SU-DHL-6 (cell line): ENCODE results near the gene ASH1L.

Experiments
- H2AFZ ChIP-seq: fragments of 200-600 bp; sonication (generic); 2 replicates; pipeline ENCODE4 v1.6.1; 2014; ENCODE audit warnings: low read depth, mild to moderate bottlenecking, moderate library complexity, mixed read lengths, antibody characterized with exemption, low read length; ENCODE audit not compliant: severe bottlenecking
- H3F3A ChIP-seq: fragments of 200-600 bp; shearing (Covaris generic); 2 replicates; pipeline ENCODE4 v1.6.0; 2016; ENCODE audit warnings: antibody characterized with exemption, mild to moderate bottlenecking; ENCODE audit not compliant: insufficient read depth
- H3K27ac ChIP-seq: fragments of 200-600 bp; sonication (generic); 2 replicates; pipeline ENCODE4 v1.5.1; 2016; ENCODE audit warnings: low read depth, mild to moderate bottlenecking, low read length, moderate library complexity, mixed read lengths
- H3K27me3 ChIP-seq: fragments of 200-600 bp; sonication (generic), shearing (Covaris generic); 2 replicates; pipeline ENCODE4 v1.6.0; 2014; ENCODE audit warnings: mild to moderate bottlenecking, low read length
- H3K36me3 ChIP-seq: fragments of 200-600 bp; sonication (generic); 2 replicates; pipeline ENCODE4 v1.6.1; 2014; ENCODE audit warnings: mild to moderate bottlenecking, low read length, mixed read lengths
- H3K4me2 ChIP-seq: fragments of 300-600, 200-600 bp; shearing (Covaris generic), sonication (generic); 2 replicates; pipeline ENCODE4 v1.6.0; 2014; ENCODE audit warnings: low read length, low read depth, mild to moderate bottlenecking; ENCODE audit not compliant: poor library complexity, severe bottlenecking
- H3K4me3 ChIP-seq: fragments of 200-600 bp; sonication (generic); 2 replicates; pipeline ENCODE4 v1.5.1; 2014; ENCODE audit warnings: antibody characterized with exemption, low read length, mild to moderate bottlenecking, mixed read lengths; ENCODE audit not compliant: insufficient read depth, poor library complexity, severe bottlenecking
- H3K79me2 ChIP-seq: fragments of 200-600 bp; sonication (generic); 2 replicates; pipeline ENCODE4 v1.6.1; 2014; ENCODE audit warnings: mild to moderate bottlenecking, low read length, moderate library complexity; ENCODE audit not compliant: insufficient read depth
- H3K9ac ChIP-seq: fragments of 200-600 bp; sonication (generic); 2 replicates; pipeline ENCODE4 v1.7.0; 2014; ENCODE audit warnings: mild to moderate bottlenecking, low read length
- H3K9me2 ChIP-seq: fragments of 200-600 bp; sonication (generic); replicated peaks from 2 replicates; pipeline ENCODE4 v1.6.1; 2014; ENCODE audit warnings: low read length; ENCODE audit not compliant: insufficient read depth
- H3K9me3 ChIP-seq: fragments of 200-600 bp; sonication (generic); 2 replicates; pipeline ENCODE4 v1.6.1; 2014; ENCODE audit warnings: low read length, mixed read lengths; ENCODE audit not compliant: insufficient read depth
- H4K20me1 ChIP-seq: fragments of 200-600 bp; sonication (generic); 2 replicates; pipeline ENCODE4 v1.6.1; 2014; ENCODE audit warnings: low read depth, mild to moderate bottlenecking, antibody characterized with exemption, low read length, moderate library complexity, mixed read lengths
- CTCF ChIP-seq: fragments of 200-600 bp; sonication (generic); IDR thresholded peaks from one replicate; pipeline ENCODE4 v1.5.1; 2017; ENCODE audit warnings: antibody characterized with exemption, mild to moderate bottlenecking, low read length, moderate library complexity; ENCODE audit not compliant: insufficient read depth, poor library complexity, severe bottlenecking
- EZH2phosphoT487 ChIP-seq: fragments of 200-600 bp; sonication (generic), shearing (Covaris generic); conservative IDR thresholded peaks from 2 replicates; pipeline ENCODE4 v1.6.1; 2018; ENCODE audit warnings: mild to moderate bottlenecking, antibody characterized with exemption, low read length, moderate library complexity, mixed read lengths

The ASH1L gene

GRCh38 chr1:155455588-155456195 lies 106.9 kb downstream of the ASH1L start:
- H3K27ac ChIP-seq, result no peak overlapping the region
- H3K79me2 ChIP-seq, result peaks cover 5% of the 10 kb centered on the region; the same call in 1 of the 2 replicates
- H3K9ac ChIP-seq, result no peak overlapping the region
- no peaks in the 10 kb centered on the region for H3K9me3 ChIP-seq
- no peak overlapping the region for H3K4me3 ChIP-seq
- no peaks in the 10 kb centered on the region for H4K20me1 ChIP-seq
- H2AFZ ChIP-seq, result no peak overlapping the region
- H3F3A ChIP-seq, result no peaks in the 10 kb centered on the region; the same call in 1 of the 2 replicates
- H3K27me3 ChIP-seq, result no peaks in the 10 kb centered on the region
- peaks cover 12% of the 10 kb centered on the region for H3K36me3 ChIP-seq
- no peak for TF ChIP-seq EZH2phosphoT487
- TF ChIP-seq CTCF, result no peak
- no peak overlapping the region for H3K4me2 ChIP-seq
- no peaks in the 10 kb centered on the region for H3K9me2 ChIP-seq

- no peak for TF ChIP-seq CTCF
- no peaks in the 10 kb centered on the region for H3K9me3 ChIP-seq
- no peaks in the 10 kb centered on the region for H4K20me1 ChIP-seq
- no peaks in the 10 kb centered on the region for H3K9me2 ChIP-seq
- no peaks in the 10 kb centered on the region for H3K79me2 ChIP-seq
- no peaks in the 10 kb centered on the region for H3K27me3 ChIP-seq
- no peak overlapping the region for H3K27ac ChIP-seq
- no peak overlapping the region for H3K4me2 ChIP-seq
- peaks cover 13% of the 10 kb centered on the region for H3K36me3 ChIP-seq
- no peak overlapping the region for H2AFZ ChIP-seq
- H3K4me3 ChIP-seq, result no peak overlapping the region
- H3K9ac ChIP-seq, result no peak overlapping the region
- H3F3A ChIP-seq, result no peaks in the 10 kb centered on the region; the same call in 1 of the 2 replicates
Observed at GRCh38 chr1:155454096-155454495, 108.5 kb downstream of the ASH1L start.

GRCh38 chr1:155453141-155453540 lies 109.5 kb downstream of the ASH1L start:
- Histone ChIP-seq H3K9ac (no peak overlapping the region), H3K9me3 (no peaks in the 10 kb centered on the region), H4K20me1 (no peaks in the 10 kb centered on the region), H3K9me2 (no peaks in the 10 kb centered on the region), H2AFZ (no peak overlapping the region), H3K4me3 (no peak overlapping the region), H3K79me2 (no peaks in the 10 kb centered on the region), H3K36me3 (peaks cover 12% of the 10 kb centered on the region), H3K27me3 (no peaks in the 10 kb centered on the region), H3K27ac (no peak overlapping the region), H3K4me2 (no peak overlapping the region), H3F3A (no peaks in the 10 kb centered on the region; the same call in 1 of the 2 replicates)
- TF ChIP-seq EZH2phosphoT487, result no peak
- TF ChIP-seq CTCF, result no peak
